CD4-positive, alpha-beta T cell treated with Interleukin-1 beta for 1 hour (primary cell): ENCODE results near the gene VWA2.
A peak's percentile ranks its signal among the peaks of the same experiment; 100 is the strongest.

Source experiments
- DNase-seq, 2 donors: peaks; one replicate each; pipeline ENCODE4 v3.0.0-alpha.2; 2020 to 2022

VWA2 gene

GRCh38 chr10:114300036-114300645, 61.1 kb downstream of the VWA2 start:
- no peak for DNase-seq

GRCh38 chr10:114301177-114301576, 62.1 kb downstream of the VWA2 start:
- no peak for DNase-seq

- no peak for DNase-seq
Measured at GRCh38 chr10:114301951-114302710, 63.1 kb downstream of the VWA2 start.

- no peak for DNase-seq
Measured at GRCh38 chr10:114303556-114303955, 64.5 kb downstream of the VWA2 start.

DNA sequence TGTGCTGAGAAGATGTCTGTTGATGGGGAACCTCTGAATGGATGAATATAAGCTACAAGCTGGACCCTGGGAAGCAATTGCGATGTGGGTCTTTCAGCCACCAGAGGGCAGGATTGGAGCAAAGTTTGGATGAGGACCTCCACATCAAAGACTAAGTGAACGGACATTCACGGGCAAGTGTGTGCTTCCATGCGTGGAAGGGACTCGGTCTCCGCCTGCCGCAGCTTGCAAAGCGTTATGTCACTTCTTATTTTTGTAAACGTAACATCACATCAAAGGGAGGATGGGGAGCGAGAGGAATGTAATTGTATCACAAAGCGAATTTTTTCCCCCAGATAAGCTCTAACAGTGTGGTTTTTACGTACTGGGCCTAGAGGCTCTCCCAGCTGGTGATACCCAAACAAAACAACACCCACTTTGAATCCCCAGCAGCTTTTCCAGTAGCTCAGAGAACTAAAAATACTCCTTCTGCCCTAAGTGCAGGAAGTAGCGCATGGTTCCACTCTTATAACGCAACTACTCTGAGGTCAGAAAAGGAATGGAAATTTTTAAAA, 65.0 kb downstream of the VWA2 start:
- peak; percentile 65 to 73 for DNase-seq

DNA sequence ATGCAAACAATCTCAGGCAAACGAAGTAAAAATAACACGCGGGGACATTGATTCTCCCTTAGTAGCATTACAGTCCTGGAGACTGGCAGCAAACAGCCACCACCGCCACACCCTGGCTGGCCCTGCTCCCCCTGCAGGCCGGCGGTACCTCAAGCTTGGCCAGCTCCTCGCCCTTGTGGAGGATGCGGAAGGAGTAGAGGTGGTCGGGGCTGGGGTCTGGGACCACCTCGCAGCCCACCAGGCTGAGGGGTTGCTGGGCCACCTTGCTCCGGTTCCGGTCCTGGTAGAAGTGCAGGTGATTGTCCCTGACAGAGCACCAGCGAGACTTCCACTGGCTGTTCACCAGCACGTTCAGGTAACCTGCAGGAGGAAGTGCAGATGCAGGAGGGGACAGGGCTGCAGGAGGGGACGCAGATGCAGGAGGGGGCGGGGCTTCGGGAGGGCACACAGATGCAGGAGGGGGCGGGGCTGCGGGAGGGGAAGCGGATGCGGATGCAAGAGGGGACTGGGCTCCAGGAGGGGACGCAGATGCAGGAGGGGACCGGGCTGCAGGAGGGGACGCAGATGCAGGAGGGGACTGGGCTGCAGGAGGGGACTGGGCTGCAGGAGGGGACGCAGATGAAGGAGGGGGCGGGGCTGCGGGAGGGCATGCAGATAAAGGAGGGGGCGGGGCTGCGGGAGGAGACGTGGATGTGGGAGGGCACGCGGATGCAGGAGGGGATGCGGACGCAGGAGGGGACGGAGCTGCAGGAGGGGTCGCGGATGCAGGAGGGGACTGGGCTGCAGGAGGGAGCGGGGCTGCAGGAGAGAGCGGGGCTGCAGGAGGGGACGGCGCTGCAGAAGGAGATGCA, 65.7 kb downstream of the VWA2 start:
- DNase-seq, result peak; percentile 63 to 76

GRCh38 chr10:114305521-114305925, 66.5 kb downstream of the VWA2 start:
- DNase-seq, result no peak

- no peak for DNase-seq
Measured at GRCh38 chr10:114306116-114306973, 67.3 kb downstream of the VWA2 start.

DNA sequence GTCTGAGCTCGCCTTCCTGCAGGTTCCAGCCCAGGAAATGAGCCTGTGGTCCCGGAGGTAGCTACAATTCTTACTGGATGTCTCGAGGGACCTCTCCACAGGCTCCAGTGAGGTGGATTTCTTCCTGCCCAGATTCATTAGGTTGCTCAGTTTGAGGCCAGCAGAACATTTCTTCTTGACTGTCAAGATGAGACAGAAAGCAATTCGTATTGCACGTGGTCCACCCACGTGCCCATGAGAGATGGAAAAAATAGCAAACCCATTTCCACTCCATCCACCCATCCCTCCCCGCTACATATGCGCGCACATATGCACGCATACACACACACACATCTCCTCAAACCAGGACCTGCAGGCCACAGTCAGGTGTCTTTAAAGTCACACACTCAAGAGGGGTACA, 68.7 kb downstream of the VWA2 start:
- no peak for DNase-seq

DNA sequence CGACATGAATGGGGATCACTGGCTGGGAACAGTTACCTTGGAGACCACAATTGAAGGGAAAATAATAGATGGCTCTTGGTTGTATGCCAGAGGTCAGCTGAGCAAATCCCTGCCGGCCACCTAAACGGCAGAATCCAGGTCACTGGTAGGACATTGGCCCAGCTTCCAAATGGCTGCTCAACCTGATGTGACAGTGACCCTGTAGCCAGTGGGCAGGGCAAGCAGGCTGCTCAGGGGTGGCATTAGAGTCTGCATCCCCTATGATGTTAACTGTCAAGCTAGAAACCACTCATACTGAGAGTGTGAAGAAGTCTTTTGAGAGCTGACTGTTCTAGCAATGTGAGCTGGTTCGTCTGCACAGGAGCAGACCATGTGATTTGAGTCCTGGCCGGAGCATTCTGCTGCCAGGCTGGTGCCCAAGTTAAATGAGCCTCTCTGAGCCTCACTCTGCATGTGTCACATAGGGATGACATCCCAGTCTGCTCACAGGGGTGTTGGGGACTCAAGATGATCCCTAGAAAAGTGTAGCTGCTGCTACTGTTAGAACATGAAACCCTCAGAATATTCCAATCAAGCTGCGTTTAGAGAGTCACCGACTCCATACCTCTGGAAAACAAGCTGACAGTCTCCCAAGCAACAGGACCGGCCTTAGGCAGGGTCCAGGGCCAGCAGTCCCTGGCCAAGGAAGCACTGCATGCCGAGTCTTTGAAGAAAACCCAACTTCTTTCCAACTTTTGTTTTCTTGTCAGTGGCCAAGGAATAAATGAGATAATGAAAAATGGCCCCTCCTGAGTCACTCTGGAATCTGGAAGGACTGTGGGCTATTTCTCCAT, 69.7 kb downstream of the VWA2 start:
- no peak for DNase-seq

- no peak for DNase-seq
Measured at GRCh38 chr10:114309364-114309651, 70.3 kb downstream of the VWA2 start.

GRCh38 chr10:114310346-114310745, 71.3 kb downstream of the VWA2 start:
- no peak for DNase-seq

- no peak for DNase-seq
Measured at GRCh38 chr10:114311023-114311422, 72.0 kb downstream of the VWA2 start.

DNA sequence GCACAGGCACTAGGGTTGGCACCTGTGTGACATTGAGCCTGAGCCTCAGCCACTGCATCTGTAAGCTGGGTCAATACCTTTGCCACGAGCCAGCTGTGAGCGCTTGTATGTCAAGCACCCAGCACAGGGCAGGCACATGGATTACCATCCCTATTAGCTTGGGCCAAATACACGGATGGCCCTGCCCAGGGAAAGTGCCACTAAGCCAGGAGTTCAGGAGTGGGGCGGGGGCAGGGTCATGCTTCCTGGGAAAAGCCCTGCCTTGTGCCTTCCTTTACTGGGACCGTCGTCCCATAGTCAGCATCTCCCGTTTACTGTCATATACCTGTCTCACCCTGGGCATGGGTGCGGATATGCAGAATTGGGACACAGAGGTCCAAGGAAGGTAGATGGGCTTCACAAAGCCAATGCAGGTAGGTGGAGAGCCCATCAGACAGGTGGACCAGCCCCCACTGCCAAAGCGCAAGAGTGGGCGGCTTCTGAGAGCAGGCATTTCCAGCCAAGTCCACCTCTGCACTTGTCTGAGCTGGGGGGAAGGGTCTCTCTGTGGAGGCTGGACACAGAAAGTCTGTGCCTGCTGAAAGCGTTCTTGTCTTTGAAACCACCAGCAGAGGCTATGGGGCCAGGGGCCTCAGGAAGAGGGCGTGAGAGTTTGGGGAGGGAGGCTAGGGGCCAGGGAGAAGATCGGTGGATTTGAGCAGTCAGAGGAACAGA, 72.6 kb downstream of the VWA2 start:
- DNase-seq, result no peak

DNA sequence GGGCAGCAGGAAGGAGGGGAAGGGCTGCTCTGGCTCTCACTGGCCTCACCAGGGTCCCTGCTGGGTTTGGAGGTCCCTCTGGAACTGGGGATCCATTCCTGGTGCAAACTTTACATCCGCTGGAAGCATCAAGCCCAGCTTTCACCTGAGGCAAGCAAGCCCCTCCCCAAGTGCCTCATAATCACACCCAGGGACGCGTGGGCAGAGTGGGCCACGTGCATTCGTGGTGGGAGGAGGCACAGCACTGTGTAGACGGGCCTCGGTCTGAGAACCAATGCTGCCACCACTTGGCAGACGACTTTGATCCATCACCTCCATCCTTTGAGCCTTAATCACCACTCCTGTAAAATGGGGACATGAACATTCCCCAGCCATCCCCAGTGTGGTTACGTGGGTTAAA, 74.1 kb downstream of the VWA2 start:
- DNase-seq, result no peak

- no peak for DNase-seq
Measured at GRCh38 chr10:114313866-114314265, 74.8 kb downstream of the VWA2 start.

- no peak for DNase-seq
Measured at GRCh38 chr10:114315566-114316420, 76.7 kb downstream of the VWA2 start.

GRCh38 chr10:114316744-114317143, 77.7 kb downstream of the VWA2 start:
- DNase-seq, result no peak

- DNase-seq, result no peak
Measured at GRCh38 chr10:114319406-114320248, 80.6 kb downstream of the VWA2 start.
